CD4-positive, alpha-beta T cell treated with Interleukin-15 for 4 hours (primary cell): ENCODE data around the gene PEX14.
"Not testable (repeated sequence)": the region's sequence is repeated elsewhere in the genome, so short reads cannot be mapped to it uniquely, and the experiment has no call there.

ENCODE experiments used
- DNase-seq: peaks from one replicate; pipeline ENCODE4 v3.0.0-alpha.2; 2020; ENCODE audit warnings: low spot score

Gene PEX14

DNA sequence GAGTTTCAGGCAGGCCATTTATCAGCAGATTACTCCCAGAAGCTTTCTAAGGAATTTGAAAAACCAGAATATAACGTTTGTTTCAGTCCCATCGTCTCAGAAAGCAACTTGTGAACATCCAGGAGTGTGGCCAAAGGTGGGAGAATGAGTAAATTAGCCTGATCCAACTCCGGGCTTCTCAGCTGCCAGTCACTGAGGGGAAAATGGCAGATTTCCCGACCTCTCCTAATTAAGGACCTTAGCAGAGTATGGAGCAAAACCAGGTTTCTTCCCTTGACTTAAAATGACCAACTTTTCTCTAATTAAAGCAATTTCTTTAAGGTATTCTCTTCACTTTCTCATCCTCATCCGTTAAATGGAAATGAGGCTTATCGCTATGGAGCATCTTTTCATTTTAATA lies 23.9 kb upstream of the PEX14 start:
- DNase-seq: no peak

GRCh38 chr1:10451287-10451686 lies 23.5 kb upstream of the PEX14 start:
- DNase-seq: no peak

DNA sequence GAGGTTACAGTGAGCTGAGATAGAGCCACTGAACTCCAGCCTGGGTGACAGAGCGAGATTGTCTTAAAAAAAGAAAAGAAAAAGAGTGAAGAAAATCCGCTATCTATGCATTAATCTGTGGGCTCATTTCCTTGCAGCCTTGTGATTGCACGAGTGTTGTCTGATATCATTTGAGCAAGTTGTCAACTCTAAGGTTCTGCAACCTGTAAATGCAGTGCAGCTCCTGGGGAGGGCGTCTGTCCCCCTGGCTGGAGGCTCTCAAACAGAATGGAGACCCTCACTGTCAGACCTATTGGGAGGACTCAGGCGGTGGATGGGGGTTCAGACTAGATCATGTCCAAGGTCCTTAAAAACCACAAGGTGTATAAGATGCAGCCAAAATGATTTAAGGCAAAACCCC lies 18.7 kb upstream of the PEX14 start:
- DNase-seq: no peak

GRCh38 chr1:10456661-10457060 lies 18.1 kb upstream of the PEX14 start:
- DNase-seq: no peak

DNA sequence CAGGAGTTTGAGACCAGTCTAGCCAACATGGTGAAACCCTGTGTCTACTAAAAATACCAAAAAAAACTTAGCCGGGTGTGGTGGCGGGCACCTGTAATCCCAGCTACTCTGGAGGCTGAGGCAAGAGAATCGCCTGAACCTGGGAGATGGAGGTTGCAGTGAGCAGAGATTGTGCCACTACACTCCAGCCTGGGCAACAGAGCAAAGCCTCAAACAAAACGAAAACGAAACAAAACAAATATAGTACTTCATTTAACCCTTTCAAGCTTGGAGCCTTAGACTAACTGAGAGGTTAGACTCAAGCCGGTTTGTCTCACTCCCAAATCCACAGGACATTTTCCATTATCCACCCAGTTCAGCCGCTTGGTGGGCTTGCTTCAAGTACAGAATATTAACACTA lies 17.3 kb upstream of the PEX14 start:
- not testable (repeated sequence) for DNase-seq

DNA sequence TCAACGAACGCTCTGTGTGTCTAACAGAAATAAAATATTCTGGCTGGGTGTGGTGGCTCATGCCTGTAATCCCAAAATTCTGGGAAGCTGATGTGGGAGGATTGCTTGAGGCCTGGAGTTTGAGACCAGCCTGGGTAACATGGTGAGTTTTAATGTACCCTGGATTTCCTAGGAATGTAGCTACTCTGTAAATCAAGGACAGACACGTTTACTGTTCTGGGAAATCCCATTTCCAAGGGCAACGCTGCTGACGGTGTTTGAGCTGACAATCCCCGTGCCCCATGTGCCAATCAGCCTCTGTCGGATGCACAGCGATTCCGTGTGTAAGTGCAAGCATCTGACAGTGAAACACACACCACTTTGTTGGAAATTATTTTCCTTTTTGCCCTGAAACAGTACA lies 16.9 kb upstream of the PEX14 start:
- no peak for DNase-seq

GRCh38 chr1:10459184-10459583 lies 15.6 kb upstream of the PEX14 start:
- no peak for DNase-seq

GRCh38 chr1:10467078-10467477 lies 7.7 kb upstream of the PEX14 start:
- no peak for DNase-seq

DNA sequence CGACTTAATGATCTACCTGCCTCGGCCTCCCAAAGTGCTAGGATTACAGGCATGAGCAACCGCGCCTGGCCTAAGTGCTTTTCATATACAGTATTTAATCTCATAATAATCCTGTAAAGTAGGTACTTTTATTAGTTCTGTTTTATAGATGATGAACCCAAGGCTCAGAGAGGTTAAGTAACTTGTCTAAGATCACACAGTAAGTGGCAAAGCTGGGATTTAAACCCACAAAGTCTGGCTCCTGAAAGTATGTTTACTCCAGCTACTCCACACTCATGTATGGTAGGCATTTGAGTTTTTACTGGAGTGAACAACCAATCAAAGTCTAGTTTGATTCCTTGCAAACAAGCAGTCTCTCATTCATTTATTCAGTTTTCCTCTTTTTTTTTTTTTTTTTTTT lies 4.7 kb upstream of the PEX14 start:
- DNase-seq: no peak

DNA sequence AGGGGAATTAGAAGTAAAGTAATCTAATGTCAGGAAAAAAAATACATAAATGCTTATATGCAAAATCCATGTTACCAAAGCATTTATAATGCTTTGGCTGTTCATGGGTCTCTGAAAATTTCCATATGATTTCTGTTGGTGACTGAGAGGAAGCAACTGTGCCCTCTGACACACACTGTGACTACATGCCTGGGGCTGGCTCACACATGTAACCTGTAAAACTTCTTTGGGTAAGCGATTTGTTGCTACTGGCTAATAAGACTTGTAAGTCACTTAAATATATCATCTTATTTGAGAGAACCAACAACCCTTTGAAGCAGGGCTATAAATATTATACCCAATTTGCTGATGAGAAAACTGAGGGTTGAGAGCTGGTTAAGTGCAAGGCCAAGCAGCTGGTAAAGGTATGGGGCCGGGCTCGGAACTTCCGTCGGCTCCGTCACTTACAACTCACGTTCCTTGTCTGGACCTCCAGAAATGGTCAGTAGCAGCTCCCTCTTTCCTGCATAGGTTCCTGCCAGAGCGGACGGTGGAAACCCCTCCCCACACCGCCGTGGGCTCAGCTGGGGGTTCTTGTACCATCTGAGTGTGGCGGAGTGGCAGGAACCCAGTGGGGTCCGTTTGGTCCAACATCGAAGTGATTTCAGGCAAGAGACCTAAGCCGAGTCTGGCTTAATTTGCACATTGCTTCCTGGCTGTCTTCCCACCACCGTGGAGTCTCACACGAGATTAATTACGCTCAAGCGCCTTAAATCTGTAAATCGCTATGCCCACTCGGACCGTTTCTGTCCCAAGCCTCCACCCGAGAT lies 3.1 kb upstream of the PEX14 start:
- DNase-seq: no peak

DNA sequence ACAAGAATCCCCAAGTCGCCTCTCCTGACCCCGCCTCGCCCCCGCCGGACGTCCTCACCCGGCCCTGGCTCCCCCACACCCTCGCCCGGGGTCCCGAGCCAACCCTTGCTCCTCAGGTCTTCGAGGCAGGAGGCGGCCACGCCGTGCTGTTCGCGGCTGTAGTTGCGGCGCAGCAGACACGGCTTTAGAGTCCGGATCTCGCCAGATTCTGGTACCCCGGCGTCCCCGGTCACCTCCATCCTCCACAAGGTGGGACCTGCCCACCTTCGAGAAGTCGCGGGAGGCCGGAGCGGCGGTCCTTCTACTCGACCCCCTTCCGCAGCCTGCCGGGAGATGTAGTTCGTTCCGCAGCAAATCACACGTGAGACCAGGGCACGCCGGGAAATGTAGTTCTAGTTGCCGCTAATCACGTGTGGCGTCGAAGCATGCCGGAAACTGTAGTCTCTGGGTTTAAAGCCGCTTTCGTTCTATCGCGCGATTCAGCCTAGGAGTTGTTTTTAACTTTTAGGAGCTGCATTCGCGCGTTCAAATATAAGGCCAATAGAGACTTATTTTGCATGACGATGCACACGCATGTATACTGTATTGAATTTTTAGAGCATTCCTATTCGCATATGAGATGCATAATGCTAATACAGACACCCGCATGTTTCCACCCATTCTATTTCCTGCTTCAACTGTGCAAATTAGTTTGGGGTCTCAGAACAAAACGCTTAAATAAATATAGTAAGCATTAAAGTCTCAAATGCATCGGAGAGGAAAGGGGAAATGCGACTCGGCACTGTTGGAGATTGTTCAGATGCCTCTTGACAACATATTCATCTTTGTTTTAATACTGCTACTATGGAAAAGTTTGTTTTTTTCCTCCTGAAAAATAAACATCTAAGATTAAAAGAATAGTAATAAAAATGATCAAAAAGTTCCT lies 2.3 kb upstream of the PEX14 start, which contains the start of gene DFFA:
Gene DFFA (minus strand): TSS at position 310 of the 925 bp plus-strand sequence. CDS start 71 bp downstream, at position 239.
- peak; percentile 91 for DNase-seq

GRCh38 chr1:10473145-10473765 lies 1.5 kb upstream of the PEX14 start:
- no peak for DNase-seq

DNA sequence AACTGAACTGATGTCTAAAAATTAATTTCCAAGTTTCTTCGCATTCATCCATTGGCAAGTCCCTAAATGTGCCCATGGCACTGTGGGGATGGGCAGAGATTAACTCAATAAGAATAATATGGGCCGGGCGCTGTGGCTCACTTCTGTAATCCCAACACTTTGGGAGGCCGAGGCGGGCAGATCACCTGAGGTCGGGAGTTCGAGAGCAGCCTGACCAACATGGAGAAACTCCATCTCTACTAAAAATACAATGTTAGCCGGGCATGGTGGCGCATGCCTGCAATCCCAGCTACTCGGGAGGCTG lies 489 bp upstream of the PEX14 start:
- not testable (repeated sequence) for DNase-seq

DNA sequence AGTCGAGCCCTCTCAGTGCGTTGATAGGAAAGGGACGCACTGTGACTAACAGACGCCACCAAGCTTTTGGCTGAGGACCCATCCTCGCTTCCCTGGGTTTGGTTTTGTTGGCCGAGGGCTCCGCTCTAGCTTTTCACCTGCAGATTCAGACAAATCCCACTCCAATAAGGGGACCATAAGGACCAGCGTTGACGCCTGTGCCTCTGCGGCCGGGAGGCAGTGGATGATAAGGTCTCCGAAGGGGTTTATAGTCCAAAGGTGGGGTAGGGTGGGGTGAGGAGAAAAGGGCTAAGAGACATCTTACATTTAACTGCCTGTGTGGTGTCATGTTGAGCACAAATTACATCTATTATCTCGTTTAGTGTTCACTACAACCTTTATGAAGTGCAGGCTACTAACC lies 760 bp downstream of the PEX14 start:
- no peak for DNase-seq

- DNase-seq: no peak
Measured at GRCh38 chr1:10479296-10479695, 4.5 kb downstream of the PEX14 start.

DNA sequence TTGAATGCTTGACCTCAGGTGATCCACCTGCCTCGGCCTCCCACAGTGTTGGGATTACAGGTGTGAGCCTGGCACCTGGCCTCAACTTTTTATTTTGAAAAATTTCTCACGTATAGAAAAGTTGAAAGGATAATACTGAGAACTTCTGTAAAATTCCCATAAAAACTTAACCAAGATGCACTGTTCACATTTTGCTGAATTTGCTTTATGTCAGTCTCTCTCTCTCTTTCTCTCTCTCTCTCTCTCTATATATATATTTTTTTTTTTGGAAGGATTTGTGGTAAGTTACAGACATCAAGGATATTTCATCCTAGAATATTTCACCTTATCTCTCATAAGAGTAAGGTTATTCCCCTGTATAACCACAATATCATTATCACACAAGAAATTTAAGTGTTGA lies 5.9 kb downstream of the PEX14 start:
- DNase-seq: no peak

DNA sequence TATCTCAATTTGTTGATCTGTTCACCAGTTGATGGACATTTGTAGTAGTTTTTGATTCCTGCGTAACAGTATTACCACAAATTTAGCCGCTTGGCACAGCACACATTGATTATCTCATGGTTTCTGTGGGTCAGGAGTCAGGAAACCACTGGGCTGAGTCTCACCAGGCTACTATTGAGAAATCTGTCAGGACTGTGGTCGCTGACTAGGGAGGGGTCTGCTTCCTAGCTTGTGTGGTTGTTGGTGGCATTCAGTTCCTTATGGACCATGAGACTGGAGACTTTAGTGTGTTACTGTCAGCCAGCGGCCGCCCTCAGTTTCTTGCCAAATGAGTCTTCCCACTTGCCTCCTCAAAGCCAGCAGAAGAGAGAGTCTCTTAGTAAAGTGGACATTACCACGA lies 9.8 kb downstream of the PEX14 start:
- no peak for DNase-seq

- DNase-seq: no peak
Measured at GRCh38 chr1:10489291-10490055, 14.7 kb downstream of the PEX14 start.

- DNase-seq: no peak
Measured at GRCh38 chr1:10490286-10490970, 15.7 kb downstream of the PEX14 start.

- DNase-seq: no peak
Measured at GRCh38 chr1:10494418-10494753, 19.6 kb downstream of the PEX14 start.

DNA sequence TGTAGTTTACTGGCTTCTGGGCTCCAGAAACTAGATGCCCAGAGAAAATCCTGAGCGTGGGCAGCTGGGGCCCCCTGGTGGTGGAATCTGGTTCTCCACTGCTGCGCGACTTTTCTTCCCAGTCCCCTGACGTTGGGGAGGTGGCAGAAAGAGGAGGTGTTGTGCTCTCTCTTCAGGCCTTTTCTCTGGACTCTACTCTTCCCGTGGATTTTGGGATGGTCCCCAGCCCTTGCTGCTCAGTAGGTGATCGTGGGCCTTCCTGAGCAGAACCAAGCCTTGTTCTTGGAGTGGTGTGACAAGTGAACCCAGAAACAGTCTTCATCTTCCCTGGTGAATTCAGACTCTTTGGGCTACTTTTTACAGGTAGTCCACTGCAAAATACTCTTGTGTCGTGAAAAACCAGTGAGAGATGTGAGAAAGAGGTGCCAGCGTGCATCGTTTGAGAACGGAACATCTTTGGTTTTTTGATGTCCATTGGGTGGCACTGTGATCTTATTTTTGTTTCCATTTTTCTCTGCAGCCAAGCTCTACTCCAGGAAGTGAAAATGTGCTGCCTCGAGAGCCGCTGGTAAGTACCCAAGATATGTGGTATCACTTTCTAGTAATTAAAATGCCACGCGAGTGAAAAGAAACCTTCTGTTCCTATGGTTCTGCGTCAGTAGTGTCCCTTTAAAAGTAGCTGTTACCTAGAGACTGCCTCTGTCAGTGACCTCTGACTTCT lies 20.2 kb downstream of the PEX14 start:
- peak; percentile 79 for DNase-seq
